Glutamatergic neuron (in vitro differentiated cells): ENCODE data around the gene DPM3. TPM values are rescaled to one million over a fixed set of nuclear protein-coding genes. Genes with fewer than 3 reads are reported as not detected.

ENCODE experiments used
- DNase-seq: peaks from one replicate; pipeline ENCODE4 v3.0.0; 2022
- H3K27ac Mint-ChIP-seq: one replicate; pipeline ENCODE4 v1.8.0; 2020; ENCODE audit warnings: mild to moderate bottlenecking, mixed read lengths, inconsistent platforms; ENCODE audit not compliant: unreplicated experiment
- H3K27me3 Mint-ChIP-seq: one replicate; pipeline ENCODE4 v1.8.0; 2020; ENCODE audit warnings: mild to moderate bottlenecking, moderate library complexity, mixed read lengths, inconsistent platforms; ENCODE audit not compliant: unreplicated experiment
- H3K36me3 Mint-ChIP-seq: one replicate; pipeline ENCODE4 v1.8.0; 2020; ENCODE audit warnings: mild to moderate bottlenecking, mixed read lengths, inconsistent platforms; ENCODE audit not compliant: unreplicated experiment
- H3K4me1 Mint-ChIP-seq: one replicate; pipeline ENCODE4 v1.8.0; 2020; ENCODE audit warnings: mild to moderate bottlenecking, low read depth, mixed read lengths, inconsistent platforms; ENCODE audit not compliant: unreplicated experiment
- H3K4me3 Mint-ChIP-seq: one replicate; pipeline ENCODE4 v1.8.0; 2020; ENCODE audit warnings: mild to moderate bottlenecking, mixed read lengths, inconsistent platforms; ENCODE audit not compliant: unreplicated experiment
- H3K9me3 Mint-ChIP-seq: one replicate; pipeline ENCODE4 v1.8.0; 2020; ENCODE audit warnings: mild to moderate bottlenecking, moderate library complexity, mixed read lengths, inconsistent platforms; ENCODE audit not compliant: unreplicated experiment
- total RNA-seq: library from RNA; stranded (reverse); fragmentation: NEBNext Ultra II Directional; extraction: Animal tissue kit (Norgen Biotek cat#: 25700); gene quantifications from one replicate; pipeline ENCODE4 v1.2.1, GENCODE V29; 2021; ENCODE audit not compliant: unreplicated experiment
- TF ChIP-seq, protein P1 (sequence below): fragments of 200-600 bp; sonication (generic); IDR thresholded peaks from one replicate; pipeline ENCODE4 v1.5.0; 2021; ENCODE audit not compliant: partially characterized antibody, unreplicated experiment

Gene DPM3
- total RNA-seq, 1 donor from 2014 or later: 27.7 TPM

DNA sequence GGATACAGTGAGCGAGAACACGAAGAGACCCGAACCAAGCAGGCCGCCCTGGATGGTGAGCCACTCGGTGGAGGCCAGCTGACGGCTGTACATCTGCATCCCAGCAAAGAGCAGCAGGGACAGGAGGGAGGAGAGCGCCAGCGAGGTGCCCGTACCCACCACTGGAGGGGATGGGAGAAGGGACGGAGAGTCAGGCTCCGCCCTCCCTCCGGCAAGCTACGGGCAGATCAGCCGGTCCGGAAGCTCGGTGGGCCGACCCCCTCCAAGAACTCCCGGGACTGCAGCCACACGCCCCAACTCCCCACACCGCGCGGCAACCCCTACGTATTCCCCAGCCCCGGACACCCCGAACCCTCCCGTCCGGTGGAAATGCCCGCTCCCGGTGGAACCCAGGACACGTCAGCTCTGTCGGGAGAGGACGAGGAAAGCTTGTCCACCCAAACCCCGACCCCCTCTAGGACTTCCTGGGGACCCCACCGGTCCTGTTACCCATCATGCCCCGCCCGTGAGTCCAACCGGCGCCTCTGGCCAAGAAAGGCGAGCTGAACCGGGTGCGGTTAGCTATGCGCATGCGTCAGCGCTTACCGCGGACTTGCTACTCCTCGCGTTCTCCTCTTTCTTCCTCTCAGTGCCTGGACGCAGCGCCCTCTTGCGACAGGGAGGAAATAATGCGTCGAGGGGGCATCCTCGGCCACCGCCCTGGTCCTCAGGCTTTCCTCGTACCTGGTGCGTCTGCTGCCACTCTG, 32.6 kb upstream of the DPM3 start, which contains the start of gene KRTCAP2:
Gene KRTCAP2, minus strand, starts transcription at position 573 of the 746 bp plus-strand sequence. Its CDS starts 80 bp downstream, at position 493.
- peak within 1 kb of the TSS; percentile 93 for H3K4me3 Mint-ChIP-seq
- H3K27ac Mint-ChIP-seq: peak within 1 kb of the TSS; percentile 94
- peaks cover 15% of the 10 kb centered on the region for H3K9me3 Mint-ChIP-seq
- peaks cover 17% of the 10 kb centered on the region for H3K27me3 Mint-ChIP-seq
- TF ChIP-seq, protein P1, sequence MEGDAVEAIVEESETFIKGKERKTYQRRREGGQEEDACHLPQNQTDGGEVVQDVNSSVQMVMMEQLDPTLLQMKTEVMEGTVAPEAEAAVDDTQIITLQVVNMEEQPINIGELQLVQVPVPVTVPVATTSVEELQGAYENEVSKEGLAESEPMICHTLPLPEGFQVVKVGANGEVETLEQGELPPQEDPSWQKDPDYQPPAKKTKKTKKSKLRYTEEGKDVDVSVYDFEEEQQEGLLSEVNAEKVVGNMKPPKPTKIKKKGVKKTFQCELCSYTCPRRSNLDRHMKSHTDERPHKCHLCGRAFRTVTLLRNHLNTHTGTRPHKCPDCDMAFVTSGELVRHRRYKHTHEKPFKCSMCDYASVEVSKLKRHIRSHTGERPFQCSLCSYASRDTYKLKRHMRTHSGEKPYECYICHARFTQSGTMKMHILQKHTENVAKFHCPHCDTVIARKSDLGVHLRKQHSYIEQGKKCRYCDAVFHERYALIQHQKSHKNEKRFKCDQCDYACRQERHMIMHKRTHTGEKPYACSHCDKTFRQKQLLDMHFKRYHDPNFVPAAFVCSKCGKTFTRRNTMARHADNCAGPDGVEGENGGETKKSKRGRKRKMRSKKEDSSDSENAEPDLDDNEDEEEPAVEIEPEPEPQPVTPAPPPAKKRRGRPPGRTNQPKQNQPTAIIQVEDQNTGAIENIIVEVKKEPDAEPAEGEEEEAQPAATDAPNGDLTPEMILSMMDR: peak; percentile 94
- peak; percentile 98 for DNase-seq
- H3K36me3 Mint-ChIP-seq: peaks cover 5% of the 10 kb centered on the region
- peaks cover 13% of the 10 kb centered on the region for H3K4me1 Mint-ChIP-seq

- TF ChIP-seq, protein P1: no peak
- no peak for DNase-seq
- peaks cover 14% of the 10 kb centered on the region for H3K4me1 Mint-ChIP-seq
Observed at GRCh38 chr1:155171836-155172731, 31.8 kb upstream of the DPM3 start.

DNA sequence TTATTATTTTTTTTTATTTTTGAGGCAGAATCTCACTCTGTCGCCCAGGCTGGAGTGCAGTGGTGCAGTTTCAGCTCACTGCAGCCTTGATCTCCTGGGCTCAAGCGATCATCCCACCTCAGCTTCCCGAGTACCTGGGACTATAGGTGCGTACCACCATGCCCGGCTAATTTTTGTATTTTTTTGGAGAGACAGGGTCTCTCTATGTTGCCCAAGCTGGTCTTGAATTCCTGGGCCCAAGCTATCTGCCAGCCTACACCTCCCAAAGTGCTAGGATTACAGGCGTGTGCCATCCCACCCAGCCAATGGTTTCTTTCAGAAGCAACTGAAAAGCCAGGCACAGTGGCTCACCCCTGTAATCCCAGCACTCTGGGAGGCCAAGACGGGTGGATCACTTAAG, 30.5 kb upstream of the DPM3 start:
- Mint-ChIP-seq H3K4me1 (peaks cover 15% of the 10 kb centered on the region), H3K4me3 (no peak overlapping the region)
- TF ChIP-seq, protein P1: no peak

More at GRCh38 chr1:155171836-155172731, 31.8 kb upstream of the DPM3 start:
- Mint-ChIP-seq H3K36me3 (peaks cover 5% of the 10 kb centered on the region), H3K27ac (peak overlapping the region; percentile 94), H3K4me3 (peak overlapping the region; percentile 93), H3K9me3 (peaks cover 15% of the 10 kb centered on the region), H3K27me3 (peaks cover 22% of the 10 kb centered on the region)

GRCh38 chr1:155170101-155170785, 29.9 kb upstream of the DPM3 start:
- peaks cover 14% of the 10 kb centered on the region for H3K9me3 Mint-ChIP-seq
- peaks cover 17% of the 10 kb centered on the region for H3K4me1 Mint-ChIP-seq
- H3K4me3 Mint-ChIP-seq: no peak overlapping the region
- no peak overlapping the region for H3K27ac Mint-ChIP-seq
- H3K36me3 Mint-ChIP-seq: no peaks in the 10 kb centered on the region
- H3K27me3 Mint-ChIP-seq: peaks cover 19% of the 10 kb centered on the region
- TF ChIP-seq, protein P1: no peak
- no peak for DNase-seq

More for the DNA sequence above, 30.5 kb upstream of the DPM3 start:
- no peaks in the 10 kb centered on the region for H3K36me3 Mint-ChIP-seq
- peak; percentile 1 for DNase-seq
- H3K27me3 Mint-ChIP-seq: peaks cover 20% of the 10 kb centered on the region
- no peak overlapping the region for H3K27ac Mint-ChIP-seq
- peaks cover 14% of the 10 kb centered on the region for H3K9me3 Mint-ChIP-seq
